Measurements from ENCODE around the gene CRYGB.
"Not testable (repeated sequence)": the region's sequence is repeated elsewhere in the genome, so short reads cannot be mapped to it uniquely, and the experiment has no call there.

CRYGB gene

DNA sequence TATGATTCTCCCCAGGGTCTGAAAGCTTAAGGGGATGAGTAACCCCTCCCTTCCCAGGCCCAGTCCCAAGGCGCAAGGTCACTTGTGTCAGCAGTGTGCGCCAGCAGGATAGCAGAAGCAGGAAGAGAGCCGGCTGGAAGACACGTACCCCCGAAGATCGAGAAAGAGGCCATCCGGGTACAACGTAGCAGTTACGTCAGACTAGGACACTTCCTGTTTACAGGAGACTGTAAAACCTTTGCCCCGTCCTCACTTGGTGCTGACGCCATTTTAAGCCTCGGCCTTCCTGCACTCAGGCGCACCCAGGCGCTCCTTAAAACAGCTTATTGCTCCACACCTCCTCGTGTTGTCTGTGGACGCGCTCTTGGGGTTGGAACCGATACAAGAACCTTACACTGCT is 6.5 kb downstream of the CRYGB start:
- no peak for TF ChIP-seq CTCF (IDR thresholded peaks at IDR 0.05; ENCODE audit: low read depth, low read length)
- DNase-seq, result no peak
- Histone ChIP-seq H3K27me3 (ENCODE audit: insufficient read depth, low read depth, severe bottlenecking) (no peaks in the 10 kb centered on the region), H3K36me3 (no peaks in the 10 kb centered on the region), H3K4me3 (ENCODE audit: low read depth, low read length) (no peak overlapping the region), H3K9me3 (ENCODE audit: severe bottlenecking) (peaks cover 2% of the 10 kb centered on the region), H3K27ac (no peak overlapping the region)

GRCh38 chr2:208138334-208138733 is 7.6 kb downstream of the CRYGB start:
- not testable (repeated sequence) for H3K9me3 ChIP-seq (ENCODE audit: severe bottlenecking); H3K4me3 ChIP-seq (ENCODE audit: low read depth, low read length); H3K36me3 ChIP-seq; H3K27me3 ChIP-seq (ENCODE audit: insufficient read depth, low read depth, severe bottlenecking); H3K27ac ChIP-seq; DNase-seq

DNA sequence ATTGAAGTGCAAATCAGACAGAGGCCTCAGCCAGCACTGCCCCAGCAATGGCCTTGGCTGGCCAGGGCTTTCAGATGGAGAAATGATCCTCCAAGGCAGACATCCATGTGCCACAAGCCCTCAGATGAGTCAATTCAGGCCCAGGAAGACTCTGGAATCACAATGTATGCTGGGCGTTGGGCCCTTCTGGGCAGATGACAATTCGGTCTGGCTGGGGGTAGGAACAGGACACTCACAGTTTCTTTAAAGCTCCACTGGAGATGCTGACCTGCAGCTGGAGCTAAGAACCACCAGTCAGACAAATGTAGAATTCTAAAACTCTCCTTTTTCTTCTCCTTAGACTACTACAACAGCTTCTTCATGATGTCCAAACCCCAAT is 9.3 kb downstream of the CRYGB start:
- peaks cover 2% of the 10 kb centered on the region for H3K9me3 ChIP-seq (ENCODE audit: severe bottlenecking)
- no peaks in the 10 kb centered on the region for H3K36me3 ChIP-seq
- TF ChIP-seq CTCF (IDR thresholded peaks at IDR 0.05; ENCODE audit: low read depth, low read length), result no peak
- no peak for DNase-seq
- H3K27me3 ChIP-seq (ENCODE audit: insufficient read depth, low read depth, severe bottlenecking), result no peaks in the 10 kb centered on the region
- H3K4me3 ChIP-seq (ENCODE audit: low read depth, low read length), result no peak overlapping the region
- peak overlapping the region; percentile 41 for H3K27ac ChIP-seq

- Histone ChIP-seq H3K27ac (peak overlapping the region; percentile 41), H3K4me3 (ENCODE audit: low read depth, low read length) (no peak overlapping the region), H3K36me3 (no peaks in the 10 kb centered on the region), H3K9me3 (ENCODE audit: severe bottlenecking) (peaks cover 2% of the 10 kb centered on the region), H3K27me3 (ENCODE audit: insufficient read depth, low read depth, severe bottlenecking) (no peaks in the 10 kb centered on the region)
- DNase-seq, result peak; percentile 31
- no peak for TF ChIP-seq CTCF (IDR thresholded peaks at IDR 0.05; ENCODE audit: low read depth, low read length)
Observed at GRCh38 chr2:208135794-208136715, 9.9 kb downstream of the CRYGB start.

DNA sequence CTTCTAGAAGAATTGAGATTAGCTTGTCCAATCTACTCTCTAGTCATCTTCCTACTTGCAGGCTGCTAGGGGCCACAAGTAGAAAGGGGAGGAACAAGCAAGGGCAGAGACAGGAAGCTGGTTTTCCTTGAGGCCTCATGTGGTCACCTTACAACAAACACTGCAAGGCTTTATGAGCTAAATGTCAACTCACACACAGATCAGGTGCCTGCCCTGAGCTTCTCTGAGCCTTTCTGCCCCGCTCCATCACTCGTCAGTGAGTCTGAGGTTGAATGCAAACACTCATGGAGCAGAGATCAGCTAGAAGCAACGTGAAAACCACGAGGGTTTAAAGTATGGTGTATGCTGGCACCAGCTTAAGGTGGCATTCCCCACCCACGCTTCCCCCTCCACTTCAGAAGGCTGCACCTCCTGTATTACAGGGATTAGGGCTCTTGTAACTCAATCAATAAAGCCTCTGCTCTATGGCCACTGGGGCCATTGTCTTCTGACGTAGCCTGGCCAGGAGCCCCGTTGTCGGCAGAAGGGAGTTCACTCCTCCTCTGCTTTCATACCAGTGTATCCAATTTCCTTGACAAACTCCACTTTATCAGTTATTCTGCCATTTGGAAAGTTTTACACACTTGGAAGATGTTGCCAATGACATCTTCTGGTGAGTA is 10.9 kb downstream of the CRYGB start:
- Histone ChIP-seq H3K4me3 (ENCODE audit: low read depth, low read length) (no peak overlapping the region), H3K27me3 (ENCODE audit: insufficient read depth, low read depth, severe bottlenecking) (no peaks in the 10 kb centered on the region), H3K27ac (no peak overlapping the region), H3K9me3 (ENCODE audit: severe bottlenecking) (peaks cover 2% of the 10 kb centered on the region), H3K36me3 (no peaks in the 10 kb centered on the region)
- DNase-seq, result peak; percentile 29
- no peak for TF ChIP-seq CTCF (IDR thresholded peaks at IDR 0.05; ENCODE audit: low read depth, low read length)

GRCh38 chr2:208130712-208131110 is 15.2 kb downstream of the CRYGB start:
- DNase-seq, result peak; percentile 38
- H3K27me3 ChIP-seq (ENCODE audit: insufficient read depth, low read depth, severe bottlenecking), result no peaks in the 10 kb centered on the region
- 0 out of 2 replicates have a peak overlapping the region, but pooled peaks have one; percentile 3 for H3K27ac ChIP-seq

More at GRCh38 chr2:208130712-208131110, 15.2 kb downstream of the CRYGB start:
- Histone ChIP-seq H3K36me3 (no peaks in the 10 kb centered on the region), H3K9me3 (ENCODE audit: severe bottlenecking) (no peaks in the 10 kb centered on the region), H3K4me3 (ENCODE audit: low read depth, low read length) (peak overlapping the region; percentile 34)
- no peak for TF ChIP-seq CTCF (IDR thresholded peaks at IDR 0.05; ENCODE audit: low read depth, low read length)

All from WERI-Rb-1 (cell line).